Measurements from ENCODE around the gene SIX3.

The SIX3 gene

GRCh38 chr2:44944102-44944951 lies 2.8 kb downstream of the SIX3 start:
- DNase-seq: no peak

DNA sequence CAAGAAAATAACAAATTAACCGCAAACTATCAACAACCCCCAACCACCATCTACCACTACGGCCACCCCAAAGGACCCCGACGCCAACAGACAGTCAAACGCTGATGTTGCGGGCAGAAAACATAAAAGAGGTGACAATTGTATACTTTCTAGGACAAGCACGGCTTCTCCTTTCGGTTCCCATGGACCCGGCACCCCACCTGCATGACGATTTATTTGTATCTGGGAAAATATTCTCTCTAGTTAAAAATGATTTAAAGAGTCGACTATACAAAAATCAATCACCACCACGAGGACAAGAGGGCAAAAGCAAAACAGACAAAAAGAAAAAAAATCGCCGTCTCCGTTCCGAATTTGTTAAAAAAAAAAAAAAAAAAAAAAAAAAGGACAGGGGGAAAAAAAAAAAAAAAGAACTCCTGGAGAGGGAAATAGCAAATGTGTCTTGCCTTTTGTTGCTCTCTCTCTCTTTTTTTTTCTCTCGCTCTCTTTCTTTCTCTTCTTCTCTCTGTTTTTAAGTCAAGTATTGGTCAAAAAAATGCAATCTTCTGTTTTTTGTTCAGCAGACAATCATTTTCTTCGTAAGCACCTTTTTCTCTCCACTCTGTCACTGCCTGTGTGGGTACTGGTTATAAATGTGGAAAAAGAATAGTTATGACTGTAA lies 3.6 kb downstream of the SIX3 start:
- DNase-seq: no peak

- no peak for DNase-seq
These were observed 4.3 kb downstream of the SIX3 start for GRCh38 chr2:44945676-44946371.

DNA sequence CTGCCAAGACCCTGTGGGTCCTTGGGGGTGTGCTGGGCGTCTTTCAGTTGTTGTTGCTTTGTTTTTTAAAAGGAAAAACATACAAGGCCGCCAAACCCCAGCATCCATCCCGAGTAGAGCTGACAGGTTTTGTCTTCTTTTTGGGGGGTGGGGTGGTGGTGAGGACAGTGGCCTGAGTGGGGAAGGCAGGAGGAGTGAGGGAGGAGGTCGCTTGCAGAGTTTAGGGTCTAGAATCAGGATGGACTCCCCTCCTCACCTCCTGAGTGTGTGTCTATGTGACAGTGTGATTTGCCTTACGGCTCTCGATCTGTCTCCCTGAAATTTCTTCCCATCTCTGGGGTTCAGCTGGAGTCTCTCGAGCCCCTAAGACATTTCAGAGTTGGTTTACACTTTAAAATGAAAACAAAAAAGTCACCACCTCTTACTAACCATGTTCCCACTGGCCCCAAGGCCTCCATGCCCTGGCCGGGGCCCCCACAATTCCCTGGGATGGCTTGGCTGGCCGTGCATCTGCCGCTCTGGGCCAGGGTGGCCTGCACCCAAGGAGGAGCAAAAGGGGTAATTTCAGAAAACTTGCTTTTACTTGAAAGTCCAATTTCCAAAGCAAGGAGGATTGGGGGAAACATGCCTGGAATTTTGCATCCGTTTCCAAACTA lies 5.0 kb downstream of the SIX3 start:
- no peak for DNase-seq

DNA sequence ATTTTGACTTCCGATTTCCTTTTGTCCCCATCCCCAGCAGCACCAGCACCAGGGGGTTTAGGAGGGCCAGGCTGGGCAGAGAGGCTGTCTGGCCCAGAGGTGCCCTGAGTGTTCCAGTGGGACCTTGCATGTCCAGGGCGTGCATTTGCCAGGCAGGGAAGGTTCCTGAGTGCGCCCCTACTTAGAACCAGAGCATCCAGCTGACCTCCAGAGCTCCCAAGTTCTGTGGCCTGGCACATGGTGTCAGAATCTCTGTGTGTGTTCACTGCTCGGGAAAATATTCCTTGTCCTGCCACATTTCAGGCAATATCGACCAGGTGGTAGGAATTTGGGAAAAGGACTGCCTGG lies 5.5 kb downstream of the SIX3 start:
- DNase-seq: no peak

DNA sequence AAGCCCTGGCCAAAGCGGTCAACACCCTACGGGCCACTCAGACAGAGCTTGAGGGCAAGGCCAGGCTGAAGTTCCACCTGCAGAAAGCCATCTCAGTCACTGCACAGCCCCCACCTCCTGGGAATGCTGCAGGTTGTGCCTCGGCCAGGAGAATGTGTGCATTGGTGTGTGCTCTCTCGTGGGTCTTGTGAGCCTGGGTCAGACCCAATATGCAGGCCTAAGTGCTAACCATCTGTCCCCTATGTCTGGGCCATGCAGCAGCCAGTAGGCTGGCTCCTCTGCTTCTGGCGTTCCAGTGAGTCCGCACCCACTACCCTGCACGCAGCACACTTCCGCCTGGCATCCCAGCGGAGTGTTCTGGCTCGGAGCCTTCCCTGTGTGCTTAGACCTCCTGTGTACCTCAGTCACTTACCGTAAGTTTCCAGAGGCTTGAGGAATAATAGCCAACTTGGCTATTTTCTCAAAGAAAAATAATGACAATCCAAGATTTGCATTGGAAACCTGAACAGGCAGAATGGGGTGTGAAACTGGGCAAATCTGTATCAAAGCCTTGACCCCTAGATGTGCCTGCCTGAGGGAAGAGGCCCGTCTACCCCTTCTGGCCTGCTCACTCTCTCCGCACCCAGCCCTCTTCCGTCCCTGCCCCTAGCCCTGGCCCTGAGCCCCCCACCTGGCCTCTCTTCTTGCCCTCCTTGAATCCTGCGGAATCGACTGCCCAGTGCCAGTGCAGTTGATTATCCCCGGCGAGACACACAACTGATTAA lies 7.2 kb downstream of the SIX3 start:
- no peak for DNase-seq

- peak; percentile 30 for DNase-seq
These were observed 8.0 kb downstream of the SIX3 start for GRCh38 chr2:44949329-44950151.

- no peak for DNase-seq
These were observed 9.1 kb downstream of the SIX3 start for GRCh38 chr2:44950646-44951045.

- no peak for DNase-seq
These were observed 9.6 kb downstream of the SIX3 start for GRCh38 chr2:44951124-44951523.

DNA sequence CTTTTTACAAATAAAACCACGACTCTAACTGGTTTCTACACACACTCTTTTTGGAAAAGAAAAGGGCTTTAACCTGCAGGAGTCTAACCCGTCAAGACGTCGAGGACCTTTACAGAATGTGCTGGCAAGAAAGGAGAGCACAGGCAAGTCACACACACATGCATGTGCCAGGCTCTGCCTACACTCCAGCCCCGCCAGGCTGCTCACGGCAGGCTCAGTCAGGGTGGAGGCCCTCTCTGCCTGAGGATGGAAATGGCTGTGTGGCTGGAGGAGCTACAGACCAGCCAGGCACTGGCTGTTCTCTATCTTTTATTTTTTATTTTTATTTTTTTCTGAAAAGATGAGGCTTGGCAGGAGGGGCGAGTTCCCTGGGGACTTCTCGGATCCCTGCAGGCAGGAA lies 10.2 kb downstream of the SIX3 start:
- DNase-seq: no peak

DNA sequence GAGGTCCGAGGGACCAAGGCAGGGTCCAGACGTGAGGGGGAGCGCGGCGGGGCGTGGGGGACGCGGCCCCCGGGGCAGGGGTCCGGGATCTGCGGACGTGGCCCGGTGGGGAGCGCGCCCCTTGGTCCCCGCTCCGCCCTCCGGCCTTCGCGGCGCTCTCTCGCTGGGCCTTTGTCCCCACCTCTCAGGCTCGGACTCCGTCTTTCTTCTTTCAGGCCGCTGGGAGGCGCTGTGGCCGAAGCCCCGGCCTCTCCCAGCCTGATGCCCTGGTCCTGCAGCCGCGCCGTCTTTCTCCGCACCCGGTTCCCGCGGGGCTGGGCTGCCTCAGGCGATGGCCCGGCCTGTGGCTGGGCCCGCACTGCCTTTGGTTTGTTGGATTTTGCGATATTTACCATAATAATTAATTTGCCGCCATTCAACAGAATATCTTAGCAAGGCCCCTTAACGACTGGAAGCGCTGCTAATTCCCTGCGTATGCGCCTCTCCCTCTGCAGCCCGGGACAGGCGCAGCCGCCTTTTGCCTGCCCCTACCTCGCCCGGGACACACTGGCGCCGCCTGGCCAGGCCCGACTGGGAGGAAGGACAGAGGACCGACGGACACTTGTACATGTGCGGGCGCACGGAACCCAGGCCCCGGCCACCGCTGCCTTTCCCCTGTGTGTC lies 10.8 kb downstream of the SIX3 start:
- DNase-seq: peak; percentile 81

DNA sequence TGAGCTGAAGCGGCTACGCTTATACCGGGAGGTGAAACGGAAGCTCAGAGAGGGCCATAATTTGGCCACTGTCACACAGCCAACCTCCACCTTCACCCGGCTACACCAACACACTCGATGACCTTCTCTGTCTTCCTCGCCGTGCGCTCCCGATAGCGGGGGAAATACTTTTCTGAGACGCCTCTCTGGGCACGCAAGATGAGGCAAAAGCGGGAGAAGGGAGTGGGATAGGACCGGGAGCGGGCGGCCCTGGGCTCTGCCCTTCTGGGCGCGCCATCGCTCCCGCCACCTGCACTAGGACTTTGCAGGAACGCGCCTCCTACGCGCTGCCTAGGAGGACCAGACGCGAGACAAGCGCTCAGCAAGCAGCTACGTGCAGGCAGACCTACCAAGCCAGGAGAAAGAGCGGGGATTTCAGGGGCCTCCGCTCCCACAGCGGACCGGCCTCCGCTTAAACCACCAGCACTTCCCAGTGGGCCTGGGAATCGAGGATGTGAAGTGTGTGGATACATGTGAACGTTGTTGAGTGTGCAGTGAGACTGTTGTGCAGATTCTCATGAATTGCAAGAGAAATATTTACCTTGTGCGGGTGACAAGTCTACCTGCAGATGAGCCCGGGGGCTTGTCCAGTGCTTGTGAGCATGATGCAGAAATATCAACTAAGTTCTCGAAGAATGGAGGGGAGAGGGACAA lies 11.4 kb downstream of the SIX3 start:
- DNase-seq: peak; percentile 31

DNA sequence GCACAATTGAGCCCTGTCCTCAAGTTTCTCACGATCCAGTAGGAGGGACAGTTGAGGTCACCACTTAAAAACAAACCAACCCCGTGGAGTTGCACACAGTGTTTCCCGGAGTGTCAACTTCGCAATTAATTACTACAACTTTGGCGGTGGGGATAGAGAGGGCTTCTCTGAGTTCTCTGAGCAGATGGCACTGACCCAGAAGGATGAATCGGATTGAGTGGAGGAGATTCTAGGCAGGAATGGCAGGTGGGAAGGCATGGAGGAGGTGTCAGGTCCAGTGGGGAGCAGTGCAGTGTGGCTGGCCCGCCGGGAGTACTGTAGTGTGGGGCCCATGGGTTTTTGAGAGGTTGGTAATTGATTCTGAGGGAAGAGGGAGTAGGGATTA lies 12.0 kb downstream of the SIX3 start:
- DNase-seq: no peak

DNA sequence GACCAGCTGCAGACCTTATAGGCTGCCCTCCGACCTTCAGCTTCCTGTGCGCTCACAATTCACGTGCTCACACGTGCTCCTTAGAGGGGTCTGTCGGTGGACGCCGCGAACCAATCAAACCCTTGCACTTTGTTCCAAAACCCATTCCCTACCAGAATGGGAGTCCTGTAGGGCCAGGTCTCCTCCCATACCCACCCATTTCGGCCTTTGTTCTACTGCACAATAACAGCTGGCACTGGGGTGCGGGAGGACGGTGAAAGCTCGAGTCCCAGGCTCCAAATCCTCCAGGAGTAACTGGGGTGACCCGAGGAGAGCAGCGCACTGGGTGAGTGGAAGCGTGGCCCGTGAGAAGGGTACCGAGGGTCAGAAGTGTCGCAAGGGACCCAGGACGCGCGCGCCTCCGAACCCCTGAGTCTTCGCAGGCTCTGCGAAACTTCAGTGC lies 13.0 kb downstream of the SIX3 start:
- no peak for DNase-seq

DNA sequence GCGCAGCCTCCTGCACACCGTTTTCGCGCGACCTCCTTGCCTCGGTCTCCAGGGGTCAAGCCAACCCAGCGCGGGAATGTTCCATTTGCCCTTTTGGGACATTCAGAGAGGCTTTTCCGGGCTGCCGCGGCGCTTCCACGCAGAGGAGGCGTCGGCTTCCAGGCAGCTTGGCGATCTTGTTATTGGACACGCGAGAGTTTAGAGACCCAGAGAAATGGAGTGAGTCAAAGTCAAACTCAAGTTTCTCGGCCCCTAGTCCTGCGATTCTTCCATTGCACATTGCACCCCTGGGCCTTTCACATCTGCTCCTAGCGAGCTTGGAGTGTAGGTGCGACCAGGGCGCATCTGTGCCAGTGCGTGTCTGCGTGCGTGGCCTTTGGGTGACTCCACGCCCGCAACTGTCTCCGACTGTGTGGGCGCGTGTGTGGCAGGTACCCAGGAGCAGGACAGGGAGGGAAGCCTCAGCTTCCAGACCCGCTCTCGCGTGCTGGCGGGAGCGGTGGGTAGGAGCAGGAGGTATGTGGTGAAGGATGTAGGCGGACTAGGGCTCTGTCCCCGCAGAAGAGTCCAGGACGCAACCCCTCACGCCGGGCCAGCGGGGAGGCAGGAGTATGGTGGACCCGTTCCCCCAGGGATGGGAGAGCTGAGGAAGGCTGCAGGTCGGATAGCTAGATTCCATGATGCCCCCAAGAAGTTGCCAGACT lies 13.5 kb downstream of the SIX3 start:
- peak; percentile 43 for DNase-seq

DNA sequence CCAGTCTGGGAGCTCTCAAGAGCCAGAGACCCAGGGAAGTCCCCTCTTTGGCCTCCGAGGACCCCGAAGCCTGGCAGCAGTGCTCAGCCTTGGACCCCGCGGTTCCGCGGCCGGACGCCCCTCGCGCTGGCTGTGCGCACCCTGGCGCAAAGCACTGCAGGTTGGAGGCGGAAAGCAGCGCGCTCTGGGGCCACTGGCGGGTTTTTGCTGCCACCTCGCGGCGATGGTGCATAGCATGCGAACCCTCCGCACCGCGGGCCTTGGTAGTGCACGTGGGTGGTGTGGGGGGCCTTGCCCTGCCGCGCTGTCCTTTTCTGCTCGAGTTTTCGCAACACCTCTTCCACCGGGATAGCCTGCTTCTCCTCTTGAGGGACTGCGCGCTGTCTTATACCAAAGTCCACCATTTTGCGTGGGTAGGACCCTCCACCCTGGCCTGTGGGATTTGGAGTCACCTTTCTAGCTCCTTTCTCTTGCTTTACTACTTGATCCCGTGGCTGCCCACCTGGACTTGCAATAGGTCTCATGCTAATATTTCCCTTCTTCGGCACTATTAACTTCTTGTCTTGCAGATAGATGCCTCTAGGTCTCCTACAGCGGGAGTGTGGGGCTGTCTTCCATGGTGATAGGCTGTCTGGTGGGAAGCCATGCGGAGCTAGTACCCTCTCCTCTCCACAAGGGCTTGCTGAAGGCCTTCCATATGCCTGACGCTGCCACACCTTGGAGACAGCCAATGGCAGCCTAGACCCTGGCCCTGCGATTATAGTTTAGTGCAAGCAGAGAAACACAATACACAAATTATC lies 14.3 kb downstream of the SIX3 start:
- peak; percentile 84 for DNase-seq

DNA sequence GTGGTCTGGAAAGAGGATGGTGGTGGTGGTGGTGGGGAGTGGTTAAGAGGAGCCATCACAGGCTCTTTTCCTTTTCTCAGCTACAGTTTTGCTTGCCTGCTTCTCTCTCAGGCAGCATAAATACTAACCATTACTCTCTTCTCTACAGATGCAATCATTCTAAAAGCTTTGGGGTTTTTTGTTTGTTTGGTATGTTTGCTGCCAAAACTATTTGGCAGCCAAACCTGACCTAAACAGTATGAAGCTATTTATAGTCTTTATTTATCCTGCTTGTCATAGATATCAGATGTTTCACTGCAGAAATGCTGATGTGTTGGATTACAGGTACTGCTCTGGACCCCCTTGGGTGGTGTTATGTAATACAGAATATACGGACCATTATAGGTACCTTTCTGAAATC lies 15.3 kb downstream of the SIX3 start:
- DNase-seq: no peak

GRCh38 chr2:44957656-44958327 lies 16.3 kb downstream of the SIX3 start:
- DNase-seq: no peak

Data from NCI-H146 (cell line).